Prostate gland (tissue), 2 donors: ENCODE data around the gene CCDC170. TPM values are rescaled to one million over a fixed set of nuclear protein-coding genes. Genes with fewer than 3 reads are reported as not detected.
"Not testable (repeated sequence)": the region's sequence is repeated elsewhere in the genome, so short reads cannot be mapped to it uniquely, and the experiment has no call there.

Experiments used
- DNase-seq: peaks from one replicate; pipeline ENCODE4 v3.0.0-alpha.2; 2019; ENCODE audit warnings: low spot score
- H3K27ac ChIP-seq, 2 donors: fragments of 200-600 bp; sonication (generic); 2 replicates each; pipeline ENCODE4 v1.5.1; 2017 to 2019
- H3K27me3 ChIP-seq: fragments of 200-600 bp; sonication (generic); replicated peaks from 2 replicates; pipeline ENCODE4 v1.5.1; 2019; ENCODE audit not compliant: insufficient read depth
- H3K36me3 ChIP-seq, 2 donors: fragments of 200-600 bp; sonication (generic); 1 replicate in 1 of 2; 2 replicates in 1 of 2; pipeline versions ENCODE4 v1.5.1 to v1.8.1; 2017 to 2019
- H3K4me1 ChIP-seq: fragments of 200-600 bp; sonication (generic); replicated peaks from 2 replicates; pipeline ENCODE4 v1.5.1; 2019
- H3K4me3 ChIP-seq, 2 donors: fragments of 200-600 bp; sonication (generic); 2 replicates each; pipeline ENCODE4 v1.5.1; 2017 to 2019
- H3K9me3 ChIP-seq: fragments of 200-600 bp; sonication (generic); 2 replicates; pipeline ENCODE4 v1.5.1; 2017
- POLR2A ChIP-seq: fragments of 450-650 bp; IDR thresholded peaks from one replicate; pipeline ENCODE4 v1.6.1; 2016; ENCODE audit warnings: antibody characterized with exemption, mild to moderate bottlenecking
- POLR2AphosphoS5 ChIP-seq: sonication (generic); formaldehyde crosslinking; IDR thresholded peaks from one replicate; pipeline ENCODE4 v1.6.1; 2017; ENCODE audit warnings: antibody characterized with exemption
- WGBS: methylation state at CpG from one replicate; pipeline ENCODE4 v1.1.5; 2018; 5-methylcytosine and 5-hydroxymethylcytosine counted together
- intact Hi-C: fragments of 100-400 bp; cut with DNase I; formaldehyde crosslinking; loops from one replicate; pipeline ENCODE4 v1.14.2; 2022
- total RNA-seq, 2 donors: library from RNA; depleted of rRNA; stranded (reverse); fragments of >200 nt; gene quantifications; one replicate each; pipeline ENCODE4 v1.1.0, GENCODE V29; 2016
- TF ChIP-seq, protein P1 (sequence below), 4 experiments: fragments of 200-600 bp in 2 of 4; fragments of 450-650 bp in 2 of 4; sonication (generic) in 2 of 4; IDR thresholded peaks; 1 replicate in 3 of 4; 2 replicates in 1 of 4; pipeline ENCODE4 v1.5.1; 2016 to 2019; ENCODE audit warnings: antibody characterized with exemption in 4 of 4, mild to moderate bottlenecking in 2 of 4, moderate library complexity in 2 of 4

The CCDC170 gene
- total RNA-seq, 2 donors from 2014 or later = 0.32 to 0.85 TPM

DNA sequence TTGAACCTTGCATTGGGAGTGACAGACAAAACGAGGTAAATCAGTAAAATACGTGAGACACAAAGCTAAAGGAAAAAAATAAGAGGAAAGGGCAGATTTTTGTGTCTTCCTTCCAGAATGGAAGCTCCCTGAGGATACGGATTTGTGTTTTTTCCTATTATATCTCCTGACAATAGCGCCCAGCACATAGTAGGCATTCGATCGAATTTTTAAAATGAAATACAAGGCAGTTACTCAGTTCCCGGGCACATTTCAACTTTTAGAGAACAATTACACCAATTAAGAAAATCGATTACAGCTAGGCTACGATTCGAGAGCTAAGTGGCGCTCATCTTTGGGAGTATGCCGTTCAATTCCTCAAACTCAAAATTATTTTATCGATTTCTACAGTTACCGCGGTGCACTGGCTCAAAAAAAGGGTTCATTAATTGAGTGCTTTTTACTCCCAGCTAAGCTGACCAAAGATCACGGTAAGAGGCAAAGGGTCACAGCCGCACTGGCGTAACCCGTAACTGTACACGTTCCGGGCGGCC, 42.3 kb upstream of the CCDC170 start:
- H3K27me3 ChIP-seq = no peaks in the 10 kb centered on the region
- DNase-seq = no peak
- H3K27ac ChIP-seq = peak overlapping the region; percentile 60 to 89
- H3K36me3 ChIP-seq = no peaks in the 10 kb centered on the region
- 1% methylated on average over 22 of the region's 22 CpGs for WGBS
- peaks cover 6% of the 10 kb centered on the region for H3K4me1 ChIP-seq
- H3K4me3 ChIP-seq = peak overlapping the region; percentile 61 to 80
- intact Hi-C loops = loop anchor here (5.0 kb wide), 1 partner anchor 44 kb away; no protein-coding TSS in a partner anchor
- TF ChIP-seq POLR2AphosphoS5 (no peak), POLR2A (no peak)
- TF ChIP-seq, protein P1, sequence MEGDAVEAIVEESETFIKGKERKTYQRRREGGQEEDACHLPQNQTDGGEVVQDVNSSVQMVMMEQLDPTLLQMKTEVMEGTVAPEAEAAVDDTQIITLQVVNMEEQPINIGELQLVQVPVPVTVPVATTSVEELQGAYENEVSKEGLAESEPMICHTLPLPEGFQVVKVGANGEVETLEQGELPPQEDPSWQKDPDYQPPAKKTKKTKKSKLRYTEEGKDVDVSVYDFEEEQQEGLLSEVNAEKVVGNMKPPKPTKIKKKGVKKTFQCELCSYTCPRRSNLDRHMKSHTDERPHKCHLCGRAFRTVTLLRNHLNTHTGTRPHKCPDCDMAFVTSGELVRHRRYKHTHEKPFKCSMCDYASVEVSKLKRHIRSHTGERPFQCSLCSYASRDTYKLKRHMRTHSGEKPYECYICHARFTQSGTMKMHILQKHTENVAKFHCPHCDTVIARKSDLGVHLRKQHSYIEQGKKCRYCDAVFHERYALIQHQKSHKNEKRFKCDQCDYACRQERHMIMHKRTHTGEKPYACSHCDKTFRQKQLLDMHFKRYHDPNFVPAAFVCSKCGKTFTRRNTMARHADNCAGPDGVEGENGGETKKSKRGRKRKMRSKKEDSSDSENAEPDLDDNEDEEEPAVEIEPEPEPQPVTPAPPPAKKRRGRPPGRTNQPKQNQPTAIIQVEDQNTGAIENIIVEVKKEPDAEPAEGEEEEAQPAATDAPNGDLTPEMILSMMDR (IDR thresholded peaks at IDR 0.05) = no peak
- H3K9me3 ChIP-seq = no peaks in the 10 kb centered on the region

DNA sequence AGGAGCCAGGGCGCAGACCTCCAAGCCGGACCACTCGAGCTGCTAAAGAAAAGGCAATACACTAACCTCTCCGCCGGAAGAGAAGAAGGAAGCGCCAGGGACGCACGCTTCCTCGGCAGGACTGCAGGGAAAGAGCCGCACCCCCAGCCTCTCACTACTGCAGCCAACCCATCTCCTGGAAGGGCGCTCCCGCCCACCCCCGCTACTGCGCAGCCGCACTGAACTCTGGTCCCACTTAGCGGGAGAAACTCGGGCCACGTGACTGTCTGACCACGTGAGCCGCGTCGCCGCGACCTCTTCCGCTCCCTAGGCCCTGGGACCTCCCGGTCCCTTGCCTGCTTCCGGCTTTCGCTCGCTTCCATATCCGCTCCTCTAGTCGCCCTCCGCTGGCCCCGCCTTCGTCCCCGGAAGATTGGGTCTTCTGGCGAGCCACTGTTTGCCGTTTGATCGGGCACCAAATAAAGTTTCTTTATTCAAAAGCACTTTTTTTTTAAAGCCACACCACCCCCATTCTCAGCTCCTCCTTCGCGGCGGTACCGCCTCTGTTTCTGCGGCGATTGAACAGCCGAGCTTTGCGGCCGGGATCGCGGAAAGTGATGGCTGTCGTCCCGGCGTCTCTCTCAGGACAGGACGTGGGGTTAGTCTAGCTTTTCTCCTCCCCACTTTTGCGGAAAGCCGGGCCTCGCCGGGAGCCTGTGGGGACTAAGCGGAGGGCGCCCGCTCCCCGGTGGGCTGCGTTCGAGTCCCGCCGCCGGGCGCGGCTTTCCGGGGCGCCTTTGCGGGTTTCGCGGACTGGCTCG, 41.7 kb upstream of the CCDC170 start, which contains the start of gene RMND1:
Gene RMND1, minus strand, starts transcription at position 177 of the 800 bp plus-strand sequence. CDS start 6,315 bp downstream, outside the sequence.
- TF ChIP-seq, protein P1 (IDR thresholded peaks at IDR 0.05) = peak in 2 of 4 experiments; percentile 3 to 10
- peak; percentile 99 for TF ChIP-seq POLR2AphosphoS5
- TF ChIP-seq POLR2A = peak; percentile 68
- no peaks in the 10 kb centered on the region for H3K36me3 ChIP-seq
- intact Hi-C loops = loop anchor here (2.0 to 5.0 kb wide), 2 partner anchors 45 to 59 kb away; no protein-coding TSS in a partner anchor

DNA sequence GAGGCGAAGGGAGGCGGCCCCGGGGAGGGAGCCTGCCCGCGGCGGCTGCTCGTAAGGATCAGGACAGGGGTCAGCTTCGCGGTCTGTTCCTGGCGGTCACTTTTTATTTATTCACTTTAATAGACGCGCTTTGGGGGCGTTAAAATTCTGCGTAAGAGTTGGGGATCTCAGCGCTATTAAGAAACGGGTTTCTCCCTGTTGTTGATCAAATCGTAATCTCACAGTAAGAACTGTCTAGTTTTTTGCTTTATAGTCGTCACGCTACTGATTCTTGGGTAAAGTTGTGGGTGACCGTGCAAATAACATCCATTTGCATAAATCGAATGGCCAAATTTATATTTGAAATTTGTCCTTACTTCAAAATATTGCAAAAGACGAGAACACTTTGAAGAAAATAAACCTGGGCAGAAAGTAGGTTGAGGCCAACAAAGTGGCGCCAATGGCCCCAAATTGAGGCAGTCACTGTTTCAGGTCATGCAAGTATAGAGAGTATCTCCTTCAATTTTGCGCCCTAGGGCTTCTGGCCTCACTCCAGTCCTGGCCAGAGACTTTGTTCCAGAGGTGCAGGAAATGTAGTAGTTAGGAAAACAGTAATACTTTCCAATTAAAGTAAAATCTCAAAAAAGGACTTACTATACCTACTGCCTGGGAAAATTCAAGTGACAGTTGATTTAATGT, 40.9 kb upstream of the CCDC170 start:
- WGBS = under 1% methylated on average over 16 of the region's 24 CpGs

More for the DNA sequence above, 41.7 kb upstream of the CCDC170 start, which contains the start of gene RMND1:
- Histone ChIP-seq H3K4me3 (peak within 1 kb of the TSS; percentile 61 to 80), H3K9me3 (no peaks in the 10 kb centered on the region), H3K27me3 (no peaks in the 10 kb centered on the region), H3K4me1 (peaks cover 6% of the 10 kb centered on the region), H3K27ac (peak within 1 kb of the TSS; percentile 89)
- under 1% methylated on average over 63 of the region's 74 CpGs for WGBS
- peak; percentile 100 for DNase-seq

DNA sequence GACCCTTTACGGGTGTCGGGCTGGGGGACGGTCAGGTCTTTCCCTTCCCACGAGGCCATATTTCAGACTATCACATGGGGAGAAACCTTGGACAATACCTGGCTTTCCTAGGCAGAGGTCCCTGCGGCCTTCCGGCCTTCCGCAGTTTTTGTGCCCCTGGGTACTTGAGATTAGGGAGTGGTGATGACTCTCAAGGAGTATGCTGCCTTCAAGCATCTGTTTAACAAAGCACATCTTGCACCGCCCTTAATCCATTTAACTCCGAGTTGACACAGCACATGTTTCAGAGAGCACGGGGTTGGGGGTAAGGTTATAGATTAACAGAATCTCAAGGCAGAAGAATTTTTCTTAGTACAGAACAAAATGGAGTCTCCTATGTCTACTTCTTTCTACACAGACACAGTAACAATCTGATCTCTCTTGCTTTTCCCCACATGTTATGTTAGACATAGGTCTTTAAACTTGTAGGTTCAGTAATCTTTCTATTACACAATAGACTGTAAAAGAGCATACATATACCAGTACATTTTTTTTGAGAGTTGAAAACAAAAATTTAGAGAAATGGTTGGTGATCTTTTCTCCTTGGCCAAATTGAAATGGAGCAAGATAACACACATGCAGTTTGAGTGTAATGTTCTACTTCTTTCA, 37.9 kb upstream of the CCDC170 start:
- H3K27ac ChIP-seq, DNase-seq, H3K4me1 ChIP-seq, H3K4me3 ChIP-seq, H3K27me3 ChIP-seq, H3K9me3 ChIP-seq, intact Hi-C loops, H3K36me3 ChIP-seq: not testable (repeated sequence)
- WGBS = 70% methylated on average over 9 of the region's 10 CpGs

More for the DNA sequence above, 40.9 kb upstream of the CCDC170 start:
- Histone ChIP-seq H3K27me3 (no peaks in the 10 kb centered on the region), H3K36me3 (no peaks in the 10 kb centered on the region), H3K4me1 (peaks cover 6% of the 10 kb centered on the region), H3K27ac (peak overlapping the region; percentile 89), H3K9me3 (no peaks in the 10 kb centered on the region), H3K4me3 (peak overlapping the region; percentile 61 to 80)
- DNase-seq = peak; percentile 11
- TF ChIP-seq, protein P1 (IDR thresholded peaks at IDR 0.05) = no peak
- TF ChIP-seq POLR2A (no peak), POLR2AphosphoS5 (no peak)
- intact Hi-C loops = loop anchor here (2.0 to 5.0 kb wide), 2 partner anchors 46 to 60 kb away; no protein-coding TSS in a partner anchor
